ENCODE data around the gene P2RY6.

DNA sequence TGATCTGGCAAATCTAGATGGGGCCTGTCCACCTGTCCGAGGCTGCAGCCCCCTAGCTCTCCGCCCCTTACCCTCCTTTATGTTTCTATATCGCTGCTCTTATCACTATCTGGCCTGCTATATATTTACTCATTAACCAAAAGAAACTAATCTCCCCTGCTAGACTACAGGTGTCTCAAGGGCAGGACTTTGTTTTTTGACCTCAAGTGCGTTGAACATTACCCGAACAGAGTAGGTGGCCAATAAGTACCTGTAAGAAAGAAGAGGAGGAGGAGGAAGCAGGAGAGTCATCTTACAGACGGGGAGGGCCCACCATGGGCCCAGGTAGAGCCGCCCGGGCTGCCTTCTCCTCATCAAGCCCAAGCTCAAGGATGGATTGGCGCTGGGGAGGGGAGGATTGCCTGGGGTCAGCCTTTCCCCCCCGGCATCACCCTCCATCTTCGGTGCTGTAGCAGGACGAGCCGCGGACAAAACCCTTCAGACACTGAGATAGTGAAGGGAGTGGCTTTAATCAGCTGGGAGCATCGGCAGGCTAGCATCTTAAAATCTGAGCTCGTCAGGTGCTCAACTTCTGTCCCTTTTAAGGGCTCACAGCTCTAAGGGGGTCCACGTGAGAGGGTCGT lies 1.2 kb upstream of the P2RY6 start:
- TF ChIP-seq, protein P1, sequence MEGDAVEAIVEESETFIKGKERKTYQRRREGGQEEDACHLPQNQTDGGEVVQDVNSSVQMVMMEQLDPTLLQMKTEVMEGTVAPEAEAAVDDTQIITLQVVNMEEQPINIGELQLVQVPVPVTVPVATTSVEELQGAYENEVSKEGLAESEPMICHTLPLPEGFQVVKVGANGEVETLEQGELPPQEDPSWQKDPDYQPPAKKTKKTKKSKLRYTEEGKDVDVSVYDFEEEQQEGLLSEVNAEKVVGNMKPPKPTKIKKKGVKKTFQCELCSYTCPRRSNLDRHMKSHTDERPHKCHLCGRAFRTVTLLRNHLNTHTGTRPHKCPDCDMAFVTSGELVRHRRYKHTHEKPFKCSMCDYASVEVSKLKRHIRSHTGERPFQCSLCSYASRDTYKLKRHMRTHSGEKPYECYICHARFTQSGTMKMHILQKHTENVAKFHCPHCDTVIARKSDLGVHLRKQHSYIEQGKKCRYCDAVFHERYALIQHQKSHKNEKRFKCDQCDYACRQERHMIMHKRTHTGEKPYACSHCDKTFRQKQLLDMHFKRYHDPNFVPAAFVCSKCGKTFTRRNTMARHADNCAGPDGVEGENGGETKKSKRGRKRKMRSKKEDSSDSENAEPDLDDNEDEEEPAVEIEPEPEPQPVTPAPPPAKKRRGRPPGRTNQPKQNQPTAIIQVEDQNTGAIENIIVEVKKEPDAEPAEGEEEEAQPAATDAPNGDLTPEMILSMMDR (IDR thresholded peaks at IDR 0.05): no peak
- TF ChIP-seq POLR2A (IDR thresholded peaks at IDR 0.05): no peak
